GM18870 (cell line): ENCODE results near the gene YEATS4.
A peak's percentile ranks its signal among the peaks of the same experiment; 100 is the strongest.
"Not testable (repeated sequence)": the region's sequence is repeated elsewhere in the genome, so short reads cannot be mapped to it uniquely, and the experiment has no call there.

Source experiments
- ATAC-seq: cut with Tn5 transposase; IDR thresholded peaks from one replicate; pipeline ENCODE4 v1.9.1; 2021; ENCODE audit warnings: moderate library complexity; ENCODE audit not compliant: unreplicated experiment

Gene YEATS4

GRCh38 chr12:69359531-69360347 is at the start of gene YEATS4:
YEATS4 (plus strand) TSS chr12:69359743; CDS start chr12:69359973, 230 bp downstream.
- peak; percentile 71 for ATAC-seq

- no peak for ATAC-seq
Observed at GRCh38 chr12:69313209-69313608, 46.3 kb upstream of the YEATS4 start.

DNA sequence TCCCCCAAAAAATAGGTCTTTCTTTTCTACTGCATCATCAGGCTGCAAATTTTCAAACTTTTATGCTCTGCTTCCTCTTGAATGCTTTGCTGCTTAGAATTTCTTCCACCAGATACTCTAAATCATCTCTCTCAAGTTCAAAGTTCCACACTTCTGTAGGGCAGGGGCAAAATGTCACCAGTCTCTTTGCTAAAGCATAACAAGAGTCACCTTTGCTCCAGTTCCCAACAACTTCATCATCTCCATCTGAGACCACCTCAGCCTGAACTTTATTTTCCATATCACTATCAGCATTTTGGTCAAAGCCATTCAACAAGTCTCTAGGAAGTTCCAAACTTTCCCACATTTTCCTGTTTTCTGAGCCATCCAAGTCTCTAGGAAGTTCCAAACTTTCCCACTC is 42.8 kb upstream of the YEATS4 start:
- ATAC-seq: not testable (repeated sequence)

DNA sequence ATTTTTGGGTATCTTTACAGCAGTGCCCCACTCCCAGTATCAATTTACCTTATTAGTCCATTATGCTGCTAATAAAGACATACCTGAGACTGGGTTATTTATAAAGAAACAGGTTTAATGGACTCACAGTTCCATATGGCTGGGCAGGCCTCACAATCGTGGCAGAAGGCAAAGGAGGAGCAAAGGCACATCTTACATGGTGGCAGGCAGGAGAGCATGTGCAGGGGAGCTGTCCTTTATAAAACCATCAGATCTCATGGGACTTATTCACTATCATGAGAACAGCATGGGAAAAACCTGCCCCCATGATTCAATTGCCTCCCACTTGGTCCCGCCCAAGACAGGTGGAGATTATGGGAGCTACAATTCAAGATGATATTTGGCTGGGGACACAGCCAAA is 42.3 kb upstream of the YEATS4 start:
- not testable (repeated sequence) for ATAC-seq

- ATAC-seq: no peak
Observed at GRCh38 chr12:69318225-69318624, 41.3 kb upstream of the YEATS4 start.

GRCh38 chr12:69321351-69321750 is 38.2 kb upstream of the YEATS4 start:
- ATAC-seq: no peak

DNA sequence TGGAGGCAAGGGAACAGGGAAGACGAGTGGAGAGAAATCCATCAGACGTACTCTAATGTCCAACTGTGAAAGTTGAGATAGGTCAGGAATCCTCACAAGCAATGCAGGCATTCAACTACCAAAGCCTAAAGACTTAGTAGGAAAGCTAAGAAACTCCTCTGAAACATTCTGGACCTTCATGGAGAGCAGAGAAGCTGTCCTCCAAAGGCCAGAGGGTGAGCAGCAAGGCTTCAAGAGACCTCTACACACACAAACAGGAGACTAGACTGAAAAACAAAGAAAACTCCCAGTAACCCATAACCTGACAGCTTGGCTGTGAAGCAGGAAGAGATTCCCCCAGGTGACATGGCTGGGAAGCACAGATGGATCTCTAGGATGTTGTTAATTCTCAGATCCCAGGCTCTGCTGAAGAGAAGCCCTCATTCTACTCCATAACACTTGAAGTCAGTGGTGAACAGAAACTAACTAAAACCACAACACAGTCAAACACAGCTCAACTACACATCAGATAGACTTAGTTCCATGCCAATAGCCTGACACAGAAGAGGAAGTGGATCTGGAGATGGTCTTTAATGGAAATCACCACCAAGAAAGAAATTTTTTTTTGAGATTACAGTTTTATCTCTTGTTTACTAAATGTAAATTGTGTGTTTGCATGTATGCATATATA is 34.6 kb upstream of the YEATS4 start:
- peak; percentile 98 for ATAC-seq

GRCh38 chr12:69328426-69328825 is 31.1 kb upstream of the YEATS4 start:
- no peak for ATAC-seq

DNA sequence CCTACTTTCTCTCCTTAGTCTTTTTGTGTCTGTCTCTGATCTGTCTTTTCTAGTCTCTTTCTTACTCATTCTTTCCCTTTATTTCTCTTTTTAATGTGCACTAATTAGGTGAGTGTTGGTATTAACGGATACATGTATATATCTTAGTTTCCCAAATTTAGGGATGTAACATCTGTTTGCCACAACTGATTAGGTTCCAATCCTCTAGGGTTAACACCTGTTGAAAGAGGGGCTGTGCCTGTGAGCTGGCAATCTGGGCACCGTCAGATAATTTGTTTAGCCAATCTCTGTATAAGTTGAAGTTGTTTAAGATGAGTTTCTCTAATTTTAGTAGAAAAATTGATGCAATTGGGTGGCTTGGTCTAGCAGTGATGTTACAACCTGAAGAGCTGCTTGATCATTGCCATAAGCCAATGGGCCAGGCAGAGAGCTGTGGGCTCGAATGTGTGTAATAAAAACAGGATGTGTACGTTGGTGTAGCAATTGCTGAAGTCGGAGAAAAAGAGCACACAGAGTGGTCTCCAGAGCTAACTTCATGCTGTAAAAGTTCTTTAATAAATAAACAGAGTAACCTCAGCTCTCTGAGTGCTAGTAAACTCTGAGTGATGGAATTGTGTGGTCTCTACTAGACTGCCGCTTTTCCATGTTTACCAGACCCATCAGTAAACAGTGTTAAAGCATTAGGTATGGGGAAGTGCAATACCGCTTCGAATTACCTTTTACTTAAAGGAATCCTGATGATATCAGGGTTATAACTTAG is 29.7 kb upstream of the YEATS4 start:
- ATAC-seq: no peak

- ATAC-seq: peak; percentile 63
Observed at GRCh38 chr12:69330475-69331473, 28.8 kb upstream of the YEATS4 start.

- ATAC-seq: no peak
Observed at GRCh38 chr12:69331519-69331908, 28.0 kb upstream of the YEATS4 start.

DNA sequence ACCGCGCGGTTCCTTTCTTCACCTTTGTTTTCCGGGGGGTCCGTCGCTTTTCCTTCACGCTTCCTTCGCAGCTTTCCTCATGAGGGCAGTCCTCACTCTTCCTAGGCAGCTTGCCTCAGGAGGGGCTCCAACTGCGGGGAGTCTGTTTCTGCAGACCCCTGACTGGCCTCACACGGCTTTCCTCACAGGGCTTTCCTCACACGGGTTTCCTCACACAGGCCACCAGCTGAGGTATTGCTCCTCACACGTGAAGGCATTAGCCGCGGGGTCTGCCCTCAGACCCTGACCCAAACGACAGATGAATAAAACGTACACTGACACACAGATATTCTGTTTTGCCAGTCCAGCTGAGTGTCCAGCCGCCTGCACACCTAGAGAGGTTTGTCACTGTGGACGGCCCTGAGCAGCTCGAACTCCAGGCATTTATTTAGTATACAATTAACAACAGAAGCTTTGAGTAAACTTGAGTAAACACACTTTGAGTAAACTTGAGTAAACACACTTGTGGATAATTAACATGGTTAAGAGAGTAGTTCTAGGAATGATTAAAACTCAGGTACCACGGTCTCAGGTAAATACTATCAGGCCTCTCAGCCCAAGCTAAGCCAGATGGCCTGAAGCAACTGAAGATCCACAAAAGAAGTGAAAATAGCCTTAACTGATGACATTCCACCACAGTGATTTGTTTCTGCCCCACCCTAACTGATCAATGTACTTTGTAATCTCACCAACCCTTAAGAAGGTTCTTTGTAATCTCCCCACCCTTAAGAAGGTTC is 27.4 kb upstream of the YEATS4 start:
- ATAC-seq: no peak

GRCh38 chr12:69332815-69333358 is 26.7 kb upstream of the YEATS4 start:
- no peak for ATAC-seq

DNA sequence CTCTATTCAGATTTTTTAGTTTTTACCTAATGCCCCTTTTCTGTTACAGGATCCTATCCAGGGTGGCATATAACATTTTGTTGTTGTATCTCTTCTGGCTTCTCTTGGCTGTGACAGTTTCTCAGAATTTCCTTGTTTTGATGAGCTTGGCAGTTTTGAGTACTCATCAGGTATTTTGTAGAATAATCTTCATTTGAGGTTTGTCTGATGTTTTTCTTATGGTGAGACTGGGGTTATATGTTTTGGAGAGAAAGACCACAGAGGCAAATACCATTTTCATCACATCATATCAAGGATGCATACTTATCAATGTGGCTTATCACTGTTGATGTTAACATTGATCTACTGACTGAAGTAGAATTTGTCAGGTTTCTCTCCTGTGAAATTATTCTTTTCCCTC is 25.4 kb upstream of the YEATS4 start:
- no peak for ATAC-seq

DNA sequence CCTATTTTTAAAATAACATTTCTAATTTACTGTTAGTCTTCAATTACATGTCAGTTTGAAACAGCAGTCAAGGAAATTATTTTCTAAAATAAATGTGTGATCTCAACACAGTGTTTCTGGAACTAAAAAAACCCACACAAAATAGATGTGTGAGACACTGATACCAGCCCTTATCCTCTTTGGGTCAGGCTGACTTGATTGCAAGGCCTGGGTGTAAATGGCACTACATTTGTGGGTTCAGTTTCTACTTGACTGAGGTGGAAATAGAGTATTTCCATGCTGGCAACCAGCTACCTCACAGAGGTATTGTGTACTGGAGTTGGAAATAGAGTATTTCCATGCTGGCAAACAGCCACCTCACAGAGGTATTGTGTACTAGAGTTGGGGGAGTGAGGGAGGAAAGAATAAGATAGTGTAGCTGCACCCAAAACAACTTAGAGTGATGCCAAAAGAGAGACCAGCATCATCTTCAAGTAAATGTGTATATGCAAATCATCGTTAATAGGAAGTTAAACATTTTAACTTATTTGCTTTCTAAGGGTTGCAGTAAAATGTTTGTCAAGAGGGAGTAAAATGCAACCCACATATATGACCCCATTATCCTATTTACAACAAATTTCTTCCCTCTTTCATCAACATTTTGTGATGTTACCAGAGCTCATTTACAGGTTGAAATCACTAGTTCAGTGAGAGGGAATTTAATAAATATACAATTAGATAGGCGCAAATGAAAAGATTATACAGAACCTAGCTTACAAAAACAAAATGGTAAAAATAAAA is 22.0 kb upstream of the YEATS4 start:
- no peak for ATAC-seq

GRCh38 chr12:69338120-69338859 is 21.3 kb upstream of the YEATS4 start:
- ATAC-seq: no peak

- no peak for ATAC-seq
Observed at GRCh38 chr12:69338936-69339335, 20.6 kb upstream of the YEATS4 start.

DNA sequence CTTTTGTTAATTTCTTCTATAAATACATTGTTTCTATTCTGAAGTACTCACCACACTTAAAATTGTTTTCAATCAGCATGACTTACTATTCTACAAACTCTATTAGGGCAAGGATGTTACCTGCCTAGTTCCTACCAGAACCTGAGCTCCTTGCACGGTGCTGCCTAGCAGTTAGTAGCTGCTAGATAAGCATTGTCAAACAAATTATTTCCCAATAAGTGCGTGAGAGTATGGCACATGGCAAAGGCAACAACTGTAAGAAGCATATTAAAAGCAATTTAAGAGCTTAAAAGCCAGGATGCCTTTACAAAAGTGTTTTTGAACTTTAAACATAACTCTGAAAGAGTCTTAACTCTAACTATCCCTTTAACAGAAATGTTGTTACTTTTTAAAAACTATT is 19.5 kb upstream of the YEATS4 start:
- no peak for ATAC-seq
